Measurements from ENCODE around the gene EVI5.

Gene EVI5

GRCh38 chr1:92505015-92505692, 279.8 kb downstream of the EVI5 start:
- no peak for ATAC-seq

- ATAC-seq, result peak in 1 of 2 donors; percentile 25
Measured at GRCh38 chr1:92504291-92505014, 280.5 kb downstream of the EVI5 start.

- ATAC-seq, result no peak
Measured at GRCh38 chr1:92503926-92504285, 281.0 kb downstream of the EVI5 start.

- no peak for ATAC-seq
Measured at GRCh38 chr1:92503043-92503925, 281.6 kb downstream of the EVI5 start.

- peak; percentile 78 to 86 for ATAC-seq
Measured at GRCh38 chr1:92502247-92502646, 282.7 kb downstream of the EVI5 start.

GRCh38 chr1:92500552-92500951, 284.4 kb downstream of the EVI5 start:
- ATAC-seq, result no peak

DNA sequence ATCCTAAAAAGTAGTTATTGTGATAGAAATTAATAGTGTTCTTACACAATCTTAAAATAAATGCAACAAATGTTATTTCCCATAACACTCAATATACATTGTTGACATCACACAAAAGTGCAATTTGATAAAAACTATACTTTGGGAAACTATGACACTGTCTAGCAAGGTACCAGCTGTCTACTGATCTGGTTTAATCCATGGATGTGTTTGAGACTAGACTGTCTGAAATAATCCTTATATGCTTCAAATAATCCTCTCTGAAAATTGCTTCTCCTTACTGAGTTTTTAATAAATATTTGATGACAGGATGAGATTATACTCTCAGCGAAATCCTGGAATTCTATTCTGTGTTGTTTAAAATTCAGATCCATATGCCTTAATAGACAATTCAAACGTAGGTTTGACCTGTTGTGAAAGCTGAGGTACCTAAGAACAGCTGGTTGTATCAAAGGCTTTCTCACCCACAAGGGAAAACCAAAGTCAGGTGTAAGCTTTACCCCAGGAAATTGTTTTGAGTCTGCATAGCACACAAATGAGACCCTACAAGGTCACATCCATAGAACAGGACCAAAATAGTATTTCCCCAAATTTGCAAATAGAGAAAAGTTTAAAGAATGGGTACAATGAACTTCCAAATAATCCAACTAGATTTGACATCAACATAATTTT, 289.4 kb downstream of the EVI5 start:
- no peak for ATAC-seq

GRCh38 chr1:92494485-92495141, 290.3 kb downstream of the EVI5 start:
- ATAC-seq, result no peak

GRCh38 chr1:92493139-92493538, 291.8 kb downstream of the EVI5 start:
- ATAC-seq, result no peak

- no peak for ATAC-seq
Measured at GRCh38 chr1:92488832-92489231, 296.1 kb downstream of the EVI5 start.

DNA sequence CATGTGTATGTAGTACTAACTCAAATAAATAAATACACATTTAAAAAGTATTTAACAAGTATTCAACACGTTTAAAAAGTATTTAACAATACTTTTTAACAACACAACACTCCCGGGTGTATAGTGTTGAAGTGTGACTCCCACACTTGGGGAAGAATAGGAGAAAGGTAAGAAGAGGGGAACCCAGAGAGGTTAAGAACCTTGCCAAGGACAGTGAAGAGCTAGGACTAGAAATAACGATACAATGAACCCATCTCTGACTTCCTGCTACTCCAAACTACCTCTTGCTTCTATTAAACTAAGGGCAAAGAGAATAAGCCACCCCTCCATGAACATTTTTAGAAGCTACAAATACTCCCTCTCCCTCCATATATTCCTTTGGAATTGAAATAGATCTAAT, 296.5 kb downstream of the EVI5 start:
- no peak for ATAC-seq

DNA sequence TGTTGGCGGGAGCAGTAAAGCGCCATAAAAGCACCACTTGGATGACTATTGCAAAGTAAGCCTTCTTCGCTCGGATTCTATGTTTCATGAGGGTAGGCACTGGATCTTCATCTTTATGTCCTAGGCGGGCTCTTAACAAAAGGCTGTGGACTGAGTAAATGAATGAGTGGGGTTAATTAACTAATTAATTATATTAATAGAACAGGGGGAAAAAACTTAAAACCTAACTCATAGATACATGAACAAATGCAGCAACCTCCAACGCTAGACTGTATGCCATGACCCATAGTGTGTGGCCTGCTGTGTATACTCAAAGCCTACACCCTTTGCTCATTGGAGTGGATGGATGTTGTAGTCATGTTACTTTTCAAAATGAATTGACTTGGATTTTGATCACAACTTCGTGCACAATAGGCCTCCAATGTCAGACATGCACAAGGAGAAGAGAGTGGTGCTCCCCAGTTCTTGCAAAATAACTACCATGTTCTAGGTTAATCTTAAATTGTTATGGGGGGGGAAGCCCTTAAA, 297.8 kb downstream of the EVI5 start:
- ATAC-seq, result no peak

DNA sequence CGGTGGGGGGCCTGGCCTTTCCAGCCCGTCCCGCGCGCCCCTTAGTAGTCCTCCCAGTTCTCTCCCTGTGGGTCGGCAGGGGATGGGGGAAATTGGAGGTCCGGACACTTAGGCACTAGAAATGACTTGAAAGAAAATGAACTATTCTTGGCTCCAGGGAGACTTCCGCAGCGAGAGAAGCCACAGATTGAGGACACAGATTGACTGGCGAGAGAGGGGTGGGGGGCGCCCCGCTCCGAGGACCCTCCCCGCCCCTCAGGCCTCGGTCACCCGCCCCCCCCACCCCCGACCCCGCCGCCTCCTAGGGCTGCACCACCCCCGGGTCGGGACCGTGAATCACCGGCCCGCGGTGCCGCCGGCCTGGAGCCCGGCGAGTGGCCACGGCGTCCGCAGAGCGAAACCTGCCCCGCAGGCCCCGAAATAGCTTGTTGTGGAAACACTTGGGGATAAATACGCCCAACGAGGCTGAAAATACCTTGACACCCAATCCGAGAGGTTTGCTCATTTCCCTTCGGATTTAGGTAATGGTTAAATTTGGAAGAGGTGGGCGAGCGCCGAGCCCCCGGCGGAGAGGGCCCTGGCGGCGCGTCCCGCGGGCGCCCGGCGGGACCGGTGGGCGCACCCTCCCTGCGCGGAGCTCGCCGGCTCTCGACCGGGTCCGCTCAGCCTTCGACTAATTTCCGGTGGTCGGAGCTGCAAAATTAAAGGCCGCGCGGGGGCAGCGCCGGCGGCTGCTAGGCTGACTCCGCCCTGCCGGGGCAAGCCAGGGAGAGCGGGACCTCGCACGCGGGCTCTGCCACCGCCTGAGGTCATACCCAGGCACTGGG, 298.4 kb downstream of the EVI5 start, which contains the start of gene GFI1:
Gene GFI1 (minus strand): TSS at position 675 of the 827 bp plus-strand sequence. CDS start 3,438 bp downstream, outside the sequence.
- peak; percentile 35 to 40 for ATAC-seq

DNA sequence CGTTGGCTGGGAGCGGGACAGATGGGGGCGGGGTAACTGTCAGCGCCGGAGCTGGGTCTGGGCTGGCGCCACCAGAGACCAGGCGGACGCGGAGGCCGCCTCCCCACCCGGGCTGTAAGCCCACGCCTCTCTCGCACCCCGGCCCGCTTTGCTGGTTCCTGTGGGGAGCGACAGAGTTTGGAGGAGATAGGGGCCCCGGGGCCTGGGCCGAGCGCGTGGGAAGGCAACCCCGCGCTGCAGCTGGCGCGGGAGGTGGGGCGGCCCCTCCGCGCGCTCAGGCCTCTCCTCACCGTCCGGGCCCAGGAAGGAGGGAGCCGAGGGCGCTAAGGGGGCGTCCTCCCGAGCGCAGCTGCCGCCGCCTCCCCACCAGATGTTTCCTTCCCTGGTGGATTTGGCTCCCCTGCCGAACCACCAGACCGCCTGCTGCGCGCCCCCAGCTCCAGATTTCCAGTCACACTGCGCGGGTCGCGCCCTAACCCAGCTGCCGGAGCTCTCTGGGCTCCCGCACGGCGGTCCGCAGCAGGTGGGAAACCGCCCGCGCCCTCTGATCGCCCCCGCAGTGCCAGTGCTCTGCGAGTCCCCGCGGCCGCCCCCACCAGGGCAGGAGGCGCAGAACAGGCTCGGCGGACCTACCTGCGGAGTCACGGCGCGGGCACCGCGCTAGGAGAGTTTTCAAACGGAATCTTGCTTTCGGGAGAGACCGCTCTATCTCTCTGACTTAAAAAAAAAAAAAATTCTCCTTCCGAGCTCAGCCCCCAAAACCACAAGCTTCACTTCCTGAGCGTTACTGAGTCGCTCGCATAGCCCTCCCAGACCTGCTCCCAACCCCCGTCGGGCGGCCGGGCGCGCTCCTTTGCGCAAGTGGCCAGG, 299.3 kb downstream of the EVI5 start:
- peak; percentile 57 to 64 for ATAC-seq

DNA sequence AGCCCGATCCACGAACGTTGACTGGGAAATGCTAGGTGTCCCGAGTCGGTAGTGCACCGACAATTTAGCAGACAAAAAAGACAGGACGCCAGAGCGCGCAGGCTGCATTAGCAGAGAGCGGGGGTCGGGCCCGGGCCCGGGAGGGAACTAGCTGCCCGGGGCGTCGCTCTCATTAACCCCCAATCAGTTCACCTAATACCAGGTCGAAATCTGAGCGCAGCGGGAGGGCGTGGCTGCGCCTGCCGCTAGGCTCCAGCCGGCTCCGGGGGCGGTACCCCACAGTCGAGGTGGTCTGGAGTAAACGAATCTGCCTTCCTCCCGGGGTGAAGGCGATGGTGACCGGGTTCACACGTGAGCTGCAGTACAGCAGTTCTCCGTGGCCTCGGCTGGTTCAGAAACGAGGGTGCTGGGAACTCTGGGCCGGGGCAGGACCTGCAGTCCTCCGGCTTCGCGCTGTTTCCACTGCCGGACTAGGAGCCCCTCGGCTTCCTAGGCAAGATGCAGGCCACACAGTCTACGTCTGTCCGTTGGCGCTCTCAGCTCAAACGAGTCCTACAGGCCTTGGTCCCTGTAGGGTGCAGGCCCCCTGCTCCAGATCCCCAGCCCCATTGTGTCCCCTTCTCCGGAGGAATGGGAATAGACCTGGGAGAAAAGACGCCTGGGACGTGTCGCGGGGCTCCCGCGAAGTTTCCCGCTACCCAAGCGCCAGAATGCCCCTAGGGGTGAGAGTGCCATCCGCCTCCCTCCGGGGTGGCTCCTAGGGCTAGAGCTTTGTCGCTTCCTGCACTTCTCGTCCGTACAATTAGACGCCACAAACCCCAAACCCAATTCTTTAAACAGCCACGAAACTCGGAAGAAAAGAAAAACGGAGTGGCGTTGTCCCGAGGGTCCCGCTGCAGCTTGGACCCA, 300.2 kb downstream of the EVI5 start:
- ATAC-seq, result peak; percentile 25 to 26

- peak; percentile 5 to 11 for ATAC-seq
Measured at GRCh38 chr1:92483610-92484471, 301.1 kb downstream of the EVI5 start.

DNA sequence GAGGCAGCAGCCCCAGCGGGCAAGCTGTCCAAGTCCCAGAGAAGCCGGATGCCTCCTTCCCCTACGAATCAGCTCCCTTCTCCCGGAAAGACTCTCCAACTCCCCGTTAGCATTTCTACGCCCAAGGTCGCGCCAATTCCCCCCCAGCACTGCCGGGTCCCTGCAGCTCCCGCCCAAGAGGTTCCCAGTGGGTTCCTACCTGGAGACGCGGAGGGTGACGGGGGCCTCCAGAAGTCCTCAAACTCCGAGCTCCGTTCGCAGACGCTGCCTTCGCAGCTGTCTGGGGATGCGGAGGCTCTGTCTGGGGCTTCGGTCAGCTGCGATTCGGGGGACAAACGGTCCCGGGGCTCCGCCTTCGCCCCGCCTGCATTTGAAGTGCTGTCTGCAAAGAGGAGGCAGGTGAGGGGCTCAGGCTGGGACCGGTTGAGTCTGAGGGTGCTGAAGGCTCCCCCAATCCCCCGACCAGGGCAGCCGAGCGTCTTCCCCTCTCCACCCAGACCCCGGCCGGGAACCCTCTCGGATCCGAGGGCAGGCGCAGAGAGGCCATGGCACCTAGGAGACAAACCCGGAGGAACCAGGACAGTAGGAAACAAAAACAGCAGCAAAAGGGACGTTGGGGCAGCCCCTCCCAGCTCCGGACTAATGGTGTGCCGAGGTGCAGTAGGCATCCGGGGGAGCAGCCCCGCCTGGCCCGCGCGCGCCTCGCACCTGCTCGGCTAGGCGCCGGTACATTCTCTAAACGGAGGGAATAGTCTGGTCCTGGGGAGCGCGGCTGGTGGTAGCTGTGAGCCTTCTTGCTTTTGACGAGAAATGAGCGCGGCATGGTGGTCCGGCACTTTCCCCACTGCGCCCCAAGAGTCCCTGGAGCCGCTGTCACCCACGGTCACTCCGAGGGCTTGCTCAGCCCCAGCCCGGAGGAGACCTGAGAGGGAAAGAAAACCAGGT, 302.0 kb downstream of the EVI5 start:
- no peak for ATAC-seq
